GM20431 (cell line): ENCODE data around the gene SLC26A5.

ENCODE experiments used
- in situ Hi-C: fragments of 300-500 bp; cut with MseI, MboI; formaldehyde crosslinking; loops from one replicate; pipeline ENCODE4 v1.15.0; 2020; ENCODE audit warnings: low sequenced_read_pairs; ENCODE audit not compliant: unreplicated experiment

Gene SLC26A5

GRCh38 chr7:103348959-103349358, 97.0 kb downstream of the SLC26A5 start:
- in situ Hi-C loops: no loop called here

- in situ Hi-C loops: no loop called here
Observed at GRCh38 chr7:103348452-103348851, 97.6 kb downstream of the SLC26A5 start.

GRCh38 chr7:103347507-103348267, 98.3 kb downstream of the SLC26A5 start, which contains the start of gene PSMC2:
Gene PSMC2 (plus strand): TSS chr7:103347643. CDS start chr7:103347712, 69 bp downstream.
- in situ Hi-C loops: no loop called here

- in situ Hi-C loops: no loop called here
Observed at GRCh38 chr7:103346396-103346795, 99.6 kb downstream of the SLC26A5 start.

GRCh38 chr7:103344453-103345149, 101.4 kb downstream of the SLC26A5 start, which contains the start of gene DNAJC2:
Gene DNAJC2 (minus strand): TSS chr7:103344767. CDS start chr7:103344622, 145 bp downstream.
- in situ Hi-C loops: no loop called here

- in situ Hi-C loops: no loop called here
Observed at GRCh38 chr7:103343758-103344452, 102.1 kb downstream of the SLC26A5 start.

- in situ Hi-C loops: no loop called here
Observed at GRCh38 chr7:103343332-103343731, 102.7 kb downstream of the SLC26A5 start.

- in situ Hi-C loops: no loop called here
Observed at GRCh38 chr7:103341466-103341865, 104.5 kb downstream of the SLC26A5 start.

- in situ Hi-C loops: no loop called here
Observed at GRCh38 chr7:103338864-103339263, 107.1 kb downstream of the SLC26A5 start.

GRCh38 chr7:103336761-103337160, 109.2 kb downstream of the SLC26A5 start:
- in situ Hi-C loops: no loop called here

- in situ Hi-C loops: no loop called here
Observed at GRCh38 chr7:103325744-103326143, 120.3 kb downstream of the SLC26A5 start.
